HG02759 (cell line): ENCODE results near the gene TLL2.

ENCODE experiments used
- ATAC-seq: cut with Tn5 transposase; IDR thresholded peaks from one replicate; pipeline ENCODE4 v1.9.1; 2021; ENCODE audit warnings: mild to moderate bottlenecking, moderate library complexity; ENCODE audit not compliant: unreplicated experiment

TLL2 gene

GRCh38 chr10:96402417-96403305 is 111.1 kb downstream of the TLL2 start:
- no peak for ATAC-seq

- no peak for ATAC-seq
These were observed 112.7 kb downstream of the TLL2 start for GRCh38 chr10:96401036-96401435.

- no peak for ATAC-seq
These were observed 113.3 kb downstream of the TLL2 start for GRCh38 chr10:96400465-96400864.

GRCh38 chr10:96397902-96398301 is 115.8 kb downstream of the TLL2 start:
- no peak for ATAC-seq

GRCh38 chr10:96395931-96396877 is 117.5 kb downstream of the TLL2 start:
- ATAC-seq: no peak

- no peak for ATAC-seq
These were observed 123.3 kb downstream of the TLL2 start for GRCh38 chr10:96390460-96390864.

GRCh38 chr10:96389785-96390184 is 123.9 kb downstream of the TLL2 start:
- ATAC-seq: no peak

GRCh38 chr10:96387601-96388000 is 126.1 kb downstream of the TLL2 start:
- ATAC-seq: no peak

- ATAC-seq: no peak
These were observed 126.6 kb downstream of the TLL2 start for GRCh38 chr10:96387161-96387560.

- ATAC-seq: no peak
These were observed 129.2 kb downstream of the TLL2 start for GRCh38 chr10:96384506-96384905.

- ATAC-seq: no peak
These were observed 132.9 kb downstream of the TLL2 start for GRCh38 chr10:96380821-96381220.

- ATAC-seq: no peak
These were observed 134.0 kb downstream of the TLL2 start for GRCh38 chr10:96379758-96380157.

GRCh38 chr10:96378741-96379140 is 135.0 kb downstream of the TLL2 start:
- ATAC-seq: no peak

GRCh38 chr10:96377816-96378294 is 135.9 kb downstream of the TLL2 start:
- no peak for ATAC-seq

GRCh38 chr10:96376483-96376882 is 137.2 kb downstream of the TLL2 start:
- ATAC-seq: no peak

GRCh38 chr10:96374985-96375830 is 138.5 kb downstream of the TLL2 start:
- ATAC-seq: peak; percentile 82

GRCh38 chr10:96374639-96374984 is 139.1 kb downstream of the TLL2 start:
- ATAC-seq: no peak

GRCh38 chr10:96374004-96374403 is 139.7 kb downstream of the TLL2 start:
- ATAC-seq: no peak

GRCh38 chr10:96371356-96371755 is 142.4 kb downstream of the TLL2 start:
- ATAC-seq: no peak

- no peak for ATAC-seq
These were observed 143.1 kb downstream of the TLL2 start for GRCh38 chr10:96370584-96371157.
